G401.6 (cell line): Measurements from ENCODE around the gene CLDN1.
"Not testable (repeated sequence)": the region's sequence is repeated elsewhere in the genome, so short reads cannot be mapped to it uniquely, and the experiment has no call there.

Experiments used
- FAIRE-seq: peaks from 2 replicates; lab custom pipeline; 2012; peaks lifted over from hg19 to GRCh38; lab: Jason Lieb, UNC

CLDN1 gene

GRCh38 chr3:190291994-190292584, 30.2 kb downstream of the CLDN1 start:
- no peak for FAIRE-seq

- FAIRE-seq: no peak
These were observed 32.3 kb downstream of the CLDN1 start for GRCh38 chr3:190289989-190290388.

GRCh38 chr3:190288836-190289235, 33.4 kb downstream of the CLDN1 start:
- FAIRE-seq: no peak

GRCh38 chr3:190286014-190286413, 36.2 kb downstream of the CLDN1 start:
- no peak for FAIRE-seq

GRCh38 chr3:190281308-190282051, 40.8 kb downstream of the CLDN1 start:
- no peak for FAIRE-seq

- FAIRE-seq: no peak
These were observed 42.6 kb downstream of the CLDN1 start for GRCh38 chr3:190279690-190280089.

- no peak for FAIRE-seq
These were observed 49.5 kb downstream of the CLDN1 start for GRCh38 chr3:190272747-190273146.

GRCh38 chr3:190269101-190269500, 53.1 kb downstream of the CLDN1 start:
- no peak for FAIRE-seq

GRCh38 chr3:190267464-190267863, 54.8 kb downstream of the CLDN1 start:
- not testable (repeated sequence) for FAIRE-seq

GRCh38 chr3:190266913-190267290, 55.3 kb downstream of the CLDN1 start:
- no peak for FAIRE-seq

- FAIRE-seq: no peak
These were observed 55.9 kb downstream of the CLDN1 start for GRCh38 chr3:190266265-190266912.

GRCh38 chr3:190265796-190266195, 56.5 kb downstream of the CLDN1 start:
- no peak for FAIRE-seq

- FAIRE-seq: no peak
These were observed 57.1 kb downstream of the CLDN1 start for GRCh38 chr3:190265126-190265525.

GRCh38 chr3:190261740-190262139, 60.5 kb downstream of the CLDN1 start:
- FAIRE-seq: no peak

GRCh38 chr3:190261015-190261414, 61.2 kb downstream of the CLDN1 start:
- no peak for FAIRE-seq

- FAIRE-seq: no peak
These were observed 61.9 kb downstream of the CLDN1 start for GRCh38 chr3:190260301-190260700.

- FAIRE-seq: no peak
These were observed 63.6 kb downstream of the CLDN1 start for GRCh38 chr3:190258634-190259033.
